Mesendoderm (in vitro differentiated cells): ENCODE results near the gene NTRK1.

Source experiments
- DNase-seq: peaks from one replicate; pipeline ENCODE4 v3.0.0; 2013
- H2AK5ac ChIP-seq: 2 replicates; pipeline ENCODE4 v1.6.1; 2013; ENCODE audit warnings: low read length, inconsistent platforms
- H2BK120ac ChIP-seq: 2 replicates; pipeline ENCODE4 v1.6.1; 2013; ENCODE audit warnings: low read depth, mild to moderate bottlenecking, low read length, moderate library complexity, mixed read lengths
- H2BK15ac ChIP-seq: replicated peaks from 2 replicates; pipeline ENCODE4 v1.6.1; 2013; ENCODE audit warnings: low read depth, mild to moderate bottlenecking, moderate library complexity
- H2BK5ac ChIP-seq: 2 replicates; pipeline ENCODE4 v1.6.1; 2013; ENCODE audit warnings: low read length, inconsistent platforms
- H3K18ac ChIP-seq: 2 replicates; pipeline ENCODE4 v1.6.1; 2013; ENCODE audit warnings: mild to moderate bottlenecking, low read length, mixed read lengths
- H3K23ac ChIP-seq: one replicate; pipeline ENCODE4 v1.6.1; 2013; ENCODE audit warnings: low read length
- H3K27ac ChIP-seq: 2 replicates; pipeline ENCODE4 v1.5.1; 2013; ENCODE audit warnings: low read depth, mild to moderate bottlenecking, inconsistent platforms, low read length, moderate library complexity
- H3K27me3 ChIP-seq: 2 replicates; pipeline ENCODE4 v1.6.1; 2013; ENCODE audit warnings: low read length, control low read depth, mild to moderate bottlenecking, inconsistent platforms; ENCODE audit not compliant: insufficient read depth, poor library complexity
- H3K36me3 ChIP-seq: 2 replicates; pipeline ENCODE4 v1.6.1; 2013; ENCODE audit warnings: low read length, inconsistent platforms; ENCODE audit not compliant: control insufficient read depth, insufficient read depth
- H3K4ac ChIP-seq: one replicate; pipeline ENCODE4 v1.6.1; 2013; ENCODE audit warnings: low read depth, mild to moderate bottlenecking, low read length, moderate library complexity
- H3K4me1 ChIP-seq: 2 replicates; pipeline ENCODE4 v1.6.1; 2013; ENCODE audit warnings: low read depth, low read length, inconsistent platforms; ENCODE audit not compliant: control insufficient read depth
- H3K4me2 ChIP-seq: 2 replicates; pipeline ENCODE4 v1.6.1; 2013; ENCODE audit warnings: low read length
- H3K4me3 ChIP-seq: 2 replicates; pipeline ENCODE4 v1.5.1; 2013; ENCODE audit warnings: mild to moderate bottlenecking, low read length
- H3K56ac ChIP-seq: one replicate; pipeline ENCODE4 v1.6.1; 2013; ENCODE audit warnings: low read length
- H3K79me1 ChIP-seq: 2 replicates; pipeline ENCODE4 v1.6.1; 2013; ENCODE audit warnings: low read length, inconsistent platforms
- H3K79me2 ChIP-seq: 2 replicates; pipeline ENCODE4 v1.6.1; 2013; ENCODE audit warnings: mild to moderate bottlenecking, low read length; ENCODE audit not compliant: control insufficient read depth, insufficient read depth
- H3K9ac ChIP-seq: 2 replicates; pipeline ENCODE4 v1.6.1; 2013; ENCODE audit warnings: low read length, inconsistent platforms
- H4K5ac ChIP-seq: one replicate; pipeline ENCODE4 v1.6.1; 2013; ENCODE audit warnings: low read length
- H4K8ac ChIP-seq: one replicate; pipeline ENCODE4 v1.6.1; 2013; ENCODE audit warnings: low read depth, mild to moderate bottlenecking, control low read depth, low read length, moderate library complexity
- WGBS: extraction: QIAGEN DNeasy Blood & Tissue Kit; methylation state at CpG from one replicate; pipeline ENCODE4 v1.1.7; 2013; ENCODE audit warnings: low lambda C conversion rate, missing lambda C conversion rate; ENCODE audit not compliant: insufficient coverage; ENCODE audit errors: extremely low coverage; 5-methylcytosine and 5-hydroxymethylcytosine counted together

NTRK1 gene

GRCh38 chr1:156897078-156897825 lies 36.6 kb downstream of the NTRK1 start:
- H4K8ac ChIP-seq: no peak overlapping the region
- H3K4ac ChIP-seq: no peak overlapping the region
- H3K23ac ChIP-seq: peak overlapping the region; percentile 45
- H3K18ac ChIP-seq: no peak overlapping the region
- no peak overlapping the region for H3K27ac ChIP-seq
- H3K36me3 ChIP-seq: no peaks in the 10 kb centered on the region
- no CpG with 5 or more reads among the region's 14 CpGs for WGBS
- H3K56ac ChIP-seq: peak overlapping the region; percentile 0
- H4K5ac ChIP-seq: no peak overlapping the region
- no peak overlapping the region for H3K4me3 ChIP-seq
- H3K4me2 ChIP-seq: no peak overlapping the region
- H3K79me1 ChIP-seq: no peaks in the 10 kb centered on the region
- H2BK5ac ChIP-seq: no peak overlapping the region
- no peaks in the 10 kb centered on the region for H3K4me1 ChIP-seq
- no peak overlapping the region for H2AK5ac ChIP-seq
- no peak for DNase-seq
- no peak overlapping the region for H3K9ac ChIP-seq
- H3K27me3 ChIP-seq: no peaks in the 10 kb centered on the region
- no peak overlapping the region for H2BK15ac ChIP-seq
- no peaks in the 10 kb centered on the region for H3K79me2 ChIP-seq
- H2BK120ac ChIP-seq: no peak overlapping the region

- H3K4ac ChIP-seq: no peak overlapping the region
- no peak overlapping the region for H3K4me3 ChIP-seq
- no peak for DNase-seq
- no peaks in the 10 kb centered on the region for H3K36me3 ChIP-seq
- no peak overlapping the region for H3K23ac ChIP-seq
- H3K4me1 ChIP-seq: no peaks in the 10 kb centered on the region
- H3K18ac ChIP-seq: no peak overlapping the region
- no peak overlapping the region for H2BK15ac ChIP-seq
- H3K56ac ChIP-seq: peak overlapping the region; percentile 50
- no peak overlapping the region for H3K9ac ChIP-seq
- H3K27ac ChIP-seq: no peak overlapping the region
- H3K79me1 ChIP-seq: no peaks in the 10 kb centered on the region
- H2BK120ac ChIP-seq: no peak overlapping the region
- H3K79me2 ChIP-seq: no peaks in the 10 kb centered on the region
- WGBS: no CpG with 5 or more reads among the region's 13 CpGs
- no peaks in the 10 kb centered on the region for H3K27me3 ChIP-seq
- H2BK5ac ChIP-seq: no peak overlapping the region
- no peak overlapping the region for H2AK5ac ChIP-seq
- H4K5ac ChIP-seq: no peak overlapping the region
- no peak overlapping the region for H3K4me2 ChIP-seq
- H4K8ac ChIP-seq: no peak overlapping the region
These were observed 37.5 kb downstream of the NTRK1 start for GRCh38 chr1:156898161-156898566.

GRCh38 chr1:156898971-156899664 lies 38.5 kb downstream of the NTRK1 start:
- Histone ChIP-seq H4K5ac (no peak overlapping the region), H2BK5ac (no peak overlapping the region), H3K23ac (no peak overlapping the region), H3K27me3 (no peaks in the 10 kb centered on the region), H4K8ac (no peak overlapping the region), H3K9ac (no peak overlapping the region), H3K79me2 (no peaks in the 10 kb centered on the region), H3K4me1 (no peaks in the 10 kb centered on the region), H3K79me1 (no peaks in the 10 kb centered on the region), H3K27ac (no peak overlapping the region), H3K4ac (no peak overlapping the region), H3K4me3 (no peak overlapping the region), H2BK15ac (no peak overlapping the region), H3K18ac (no peak overlapping the region), H2BK120ac (no peak overlapping the region), H3K56ac (no peak overlapping the region), H3K4me2 (no peak overlapping the region), H3K36me3 (no peaks in the 10 kb centered on the region), H2AK5ac (no peak overlapping the region)
- WGBS: no CpG with 5 or more reads among the region's 12 CpGs
- DNase-seq: no peak

- no peak overlapping the region for H2AK5ac ChIP-seq
- WGBS: no CpG with 5 or more reads among the region's 12 CpGs
- no peak overlapping the region for H4K5ac ChIP-seq
- no peak overlapping the region for H3K27ac ChIP-seq
- H3K79me2 ChIP-seq: no peaks in the 10 kb centered on the region
- H3K36me3 ChIP-seq: no peaks in the 10 kb centered on the region
- H3K4me2 ChIP-seq: no peak overlapping the region
- no peak overlapping the region for H2BK120ac ChIP-seq
- no peak overlapping the region for H3K18ac ChIP-seq
- no peak overlapping the region for H3K56ac ChIP-seq
- no peak overlapping the region for H4K8ac ChIP-seq
- no peaks in the 10 kb centered on the region for H3K27me3 ChIP-seq
- no peak overlapping the region for H3K4ac ChIP-seq
- H3K4me1 ChIP-seq: no peaks in the 10 kb centered on the region
- H2BK15ac ChIP-seq: no peak overlapping the region
- no peak overlapping the region for H3K4me3 ChIP-seq
- no peak for DNase-seq
- H3K79me1 ChIP-seq: no peaks in the 10 kb centered on the region
- H3K9ac ChIP-seq: no peak overlapping the region
- no peak overlapping the region for H3K23ac ChIP-seq
- H2BK5ac ChIP-seq: no peak overlapping the region
These were observed 39.5 kb downstream of the NTRK1 start for GRCh38 chr1:156899956-156900718.

- Histone ChIP-seq H2BK5ac (no peak overlapping the region), H3K23ac (no peak overlapping the region), H3K4me2 (no peak overlapping the region), H3K4me3 (no peak overlapping the region), H2BK15ac (no peak overlapping the region), H3K4ac (no peak overlapping the region), H3K18ac (no peak overlapping the region), H3K36me3 (no peaks in the 10 kb centered on the region), H4K8ac (no peak overlapping the region), H3K79me1 (no peaks in the 10 kb centered on the region), H3K79me2 (no peaks in the 10 kb centered on the region), H2BK120ac (no peak overlapping the region), H3K9ac (no peak overlapping the region), H3K27ac (no peak overlapping the region), H4K5ac (no peak overlapping the region), H3K56ac (peak overlapping the region; percentile 5), H3K27me3 (no peaks in the 10 kb centered on the region), H2AK5ac (no peak overlapping the region), H3K4me1 (no peaks in the 10 kb centered on the region)
- WGBS: no CpG with 5 or more reads among the region's 6 CpGs
- no peak for DNase-seq
These were observed 40.4 kb downstream of the NTRK1 start for GRCh38 chr1:156900896-156901589.
